ENCODE measurements around the gene NKX2-8. TPM values are rescaled to one million over a fixed set of nuclear protein-coding genes. Genes with fewer than 3 reads are reported as not detected.

NKX2-8 gene
- total RNA-seq, 1 donor from 2014 or later: not detected

DNA sequence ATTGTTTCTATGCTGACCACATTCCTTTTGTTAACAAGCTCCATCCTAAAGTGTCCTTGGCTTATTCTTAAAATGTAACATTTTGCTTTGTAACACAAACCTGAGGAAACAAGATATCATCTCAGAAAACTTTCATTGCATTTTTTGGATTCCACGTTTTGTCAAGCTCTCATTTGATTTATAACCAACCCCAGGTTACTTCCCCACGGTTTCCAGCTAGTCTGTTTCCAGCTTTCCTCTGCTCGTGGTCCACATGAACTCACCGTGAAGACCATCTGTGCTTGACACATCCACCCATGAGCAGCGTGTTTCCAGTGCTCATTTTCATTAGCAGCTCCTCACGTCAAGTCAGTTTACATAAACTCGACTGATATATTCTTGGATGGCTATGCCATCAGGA is 6.4 kb upstream of the NKX2-8 start:
- H3K4me1 Mint-ChIP-seq (ENCODE audit: low read depth): no peaks in the 10 kb centered on the region
- no peak overlapping the region for H3K4me3 Mint-ChIP-seq
- peaks cover 52% of the 10 kb centered on the region for H3K27me3 Mint-ChIP-seq (ENCODE audit: insufficient read depth)
- DNase-seq (ENCODE audit: low spot score): no peak
- intact Hi-C loops (cut with micrococcal nuclease): loop anchor here (5.0 to 10.0 kb wide), 2 partner anchors 1009 to 1626 kb away; partner anchors contain the start of genes FOXA1 and TTC6
- H3K27ac Mint-ChIP-seq: no peak overlapping the region
- H3K9me3 Mint-ChIP-seq: no peaks in the 10 kb centered on the region
- no peaks in the 10 kb centered on the region for H3K36me3 Mint-ChIP-seq (ENCODE audit: low read depth)

DNA sequence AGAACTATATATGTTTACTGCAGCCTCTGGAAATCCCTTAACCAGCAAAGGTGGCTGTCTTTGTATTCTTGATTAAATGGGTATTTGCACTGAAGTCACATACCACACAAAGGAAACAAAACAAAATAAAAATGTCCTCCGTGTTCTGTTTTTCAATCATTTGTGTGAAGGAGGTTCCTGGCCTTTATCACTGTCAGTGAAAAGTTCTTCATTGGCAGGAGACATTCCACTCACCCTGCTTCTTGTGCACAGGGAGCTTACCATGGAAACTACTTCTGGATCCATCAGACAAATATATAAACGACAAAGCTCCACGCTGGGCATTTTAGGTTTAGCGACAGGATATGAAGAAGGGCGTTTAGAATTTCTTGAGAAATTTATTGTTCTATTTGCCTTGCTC is 5.7 kb upstream of the NKX2-8 start:
- Mint-ChIP-seq H3K4me3 (no peak overlapping the region), H3K27ac (no peak overlapping the region), H3K9me3 (no peaks in the 10 kb centered on the region), H3K27me3 (ENCODE audit: insufficient read depth) (peaks cover 57% of the 10 kb centered on the region), H3K4me1 (ENCODE audit: low read depth) (no peaks in the 10 kb centered on the region), H3K36me3 (ENCODE audit: low read depth) (no peaks in the 10 kb centered on the region)
- no peak for DNase-seq (ENCODE audit: low spot score)
- intact Hi-C loops (cut with micrococcal nuclease): loop anchor here (5.0 to 10.0 kb wide), 2 partner anchors 1009 to 1627 kb away; partner anchors contain the start of genes FOXA1 and TTC6

DNA sequence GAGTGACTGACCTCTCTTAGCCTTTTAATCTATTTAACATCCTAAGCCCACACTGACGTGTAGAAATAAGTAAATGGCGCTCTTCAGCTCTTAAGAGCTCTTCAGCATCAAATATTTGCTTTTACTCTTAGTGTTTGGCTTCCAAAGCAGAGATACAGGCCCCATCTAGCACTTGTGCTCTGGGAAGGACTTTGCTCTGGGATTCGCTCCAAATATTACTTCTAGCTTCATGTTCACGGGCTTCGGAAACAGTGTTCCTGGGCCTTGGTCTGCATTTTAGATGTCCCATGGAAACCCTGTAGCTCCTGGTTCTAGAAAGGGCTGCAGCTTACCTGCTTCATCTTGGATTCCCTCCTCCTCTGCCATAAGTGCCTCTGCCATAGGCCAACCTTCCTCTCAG is 2.7 kb upstream of the NKX2-8 start:
- Mint-ChIP-seq H3K4me3 (no peak overlapping the region), H3K9me3 (no peaks in the 10 kb centered on the region), H3K4me1 (ENCODE audit: low read depth) (no peaks in the 10 kb centered on the region), H3K27me3 (ENCODE audit: insufficient read depth) (peaks cover 61% of the 10 kb centered on the region), H3K36me3 (ENCODE audit: low read depth) (no peaks in the 10 kb centered on the region), H3K27ac (no peak overlapping the region)
- no peak for DNase-seq (ENCODE audit: low spot score)
- intact Hi-C loops (cut with micrococcal nuclease): loop anchor here (2.0 to 10.0 kb wide), 3 partner anchors 72 to 1630 kb away; partner anchors contain the start of genes FOXA1 and TTC6

DNA sequence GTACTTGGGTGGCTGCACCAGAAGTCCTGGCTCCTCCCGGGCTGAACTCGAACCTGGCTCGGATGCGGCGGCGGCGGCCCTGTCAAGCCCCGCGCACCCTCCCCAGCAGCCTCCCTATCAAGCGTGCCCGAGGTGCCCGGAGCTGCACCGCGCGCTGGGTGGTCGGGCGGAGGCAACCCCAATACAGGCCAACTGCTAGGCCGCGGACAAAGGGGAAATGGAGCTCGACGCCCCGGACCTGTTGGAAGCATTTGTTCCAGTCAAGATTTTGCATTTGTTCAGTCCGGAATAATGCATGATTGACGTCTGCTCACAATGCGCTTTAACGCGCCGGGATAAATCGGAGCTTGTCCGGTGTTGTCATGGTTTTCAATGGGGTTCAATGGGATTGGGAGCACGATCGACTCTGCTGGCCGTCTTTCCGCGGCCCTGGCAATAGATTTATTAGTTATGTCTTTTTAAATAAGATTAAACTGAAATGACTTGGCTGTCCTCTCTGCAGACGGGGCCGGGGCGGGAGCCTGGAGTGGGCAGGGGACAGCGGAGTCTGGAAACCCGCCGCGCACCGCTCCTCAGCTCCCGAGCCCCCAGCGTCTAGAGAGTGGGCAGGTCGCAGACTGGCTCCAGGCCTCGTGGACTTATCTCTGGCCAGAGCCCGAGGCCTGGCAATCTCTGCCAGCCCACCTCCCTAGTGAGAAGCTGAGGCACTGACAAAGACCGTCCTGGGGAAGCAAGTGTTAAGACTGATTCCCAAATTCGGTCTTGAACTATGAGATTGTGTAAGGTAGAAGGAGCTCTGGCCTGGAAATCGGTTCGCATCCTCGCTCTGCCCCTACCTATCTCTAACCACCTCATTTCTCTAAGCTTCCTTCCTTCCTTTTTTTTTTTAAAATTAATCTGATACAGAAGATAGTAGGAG is 1.7 kb upstream of the NKX2-8 start:
- Mint-ChIP-seq H3K36me3 (ENCODE audit: low read depth) (no peaks in the 10 kb centered on the region), H3K9me3 (no peaks in the 10 kb centered on the region), H3K27me3 (ENCODE audit: insufficient read depth) (peaks cover 62% of the 10 kb centered on the region), H3K4me1 (ENCODE audit: low read depth) (no peaks in the 10 kb centered on the region), H3K4me3 (no peak overlapping the region), H3K27ac (peak overlapping the region; percentile 58)
- DNase-seq (ENCODE audit: low spot score): no peak
- intact Hi-C loops (cut with micrococcal nuclease): loop anchor here (2.0 to 10.0 kb wide), 4 partner anchors 61 to 1631 kb away; no protein-coding TSS in a partner anchor

DNA sequence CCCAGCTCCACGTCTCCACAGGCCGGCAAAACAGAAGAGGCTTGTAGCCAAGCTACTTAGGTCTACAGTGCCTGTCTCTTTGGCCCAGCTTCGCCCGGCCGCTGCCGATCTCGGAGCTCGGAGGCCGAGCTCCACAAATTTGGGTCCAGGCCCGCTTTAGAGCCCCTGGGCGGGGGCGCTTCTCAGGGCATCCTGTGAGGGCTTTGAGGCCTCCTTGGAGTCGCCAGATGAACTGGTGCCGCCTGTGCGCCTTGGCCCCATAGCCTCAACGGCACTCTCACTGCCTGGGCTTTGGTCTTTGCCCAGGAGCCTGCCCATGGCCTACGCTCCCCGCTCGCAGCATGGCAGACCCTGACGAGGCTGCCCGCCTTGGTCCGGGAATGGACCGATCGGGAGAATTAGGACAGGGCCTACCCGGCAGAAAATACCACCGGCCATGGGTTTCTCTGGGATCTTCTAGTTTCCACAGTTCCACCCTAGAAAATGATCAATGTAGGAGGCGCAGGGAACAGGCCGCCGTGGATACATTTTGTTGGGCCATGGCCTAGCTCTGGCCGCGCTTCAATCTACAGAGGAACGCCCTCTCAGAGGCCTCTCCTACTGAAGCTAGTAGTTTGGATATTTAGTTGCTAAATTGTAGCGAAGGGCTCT is 953 bp upstream of the NKX2-8 start:
- Mint-ChIP-seq H3K4me1 (ENCODE audit: low read depth) (no peaks in the 10 kb centered on the region), H3K4me3 (no peak overlapping the region), H3K36me3 (ENCODE audit: low read depth) (no peaks in the 10 kb centered on the region), H3K9me3 (no peaks in the 10 kb centered on the region), H3K27ac (no peak overlapping the region), H3K27me3 (ENCODE audit: insufficient read depth) (peaks cover 67% of the 10 kb centered on the region)
- DNase-seq (ENCODE audit: low spot score): no peak
- intact Hi-C loops (cut with micrococcal nuclease): loop anchor here (2.0 to 10.0 kb wide), 3 partner anchors 61 to 1631 kb away; no protein-coding TSS in a partner anchor

DNA sequence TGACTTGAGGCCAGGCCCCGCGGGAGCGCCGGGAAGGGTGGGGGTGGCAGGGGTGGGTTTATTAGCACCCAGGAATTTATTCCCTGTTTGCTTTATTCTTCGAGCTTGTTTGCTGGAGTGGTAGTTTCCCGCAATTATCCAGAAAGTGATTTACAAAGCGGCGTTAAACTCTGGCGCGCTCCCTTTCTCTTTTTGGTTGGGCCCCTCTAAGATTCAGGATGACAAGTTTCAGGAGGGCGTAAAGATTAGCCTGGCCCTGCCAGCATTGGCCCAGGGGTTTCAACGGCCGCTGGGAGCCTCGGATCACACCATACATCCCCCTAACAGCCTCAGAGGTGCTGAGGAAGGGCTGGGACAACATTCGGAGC is 444 bp upstream of the NKX2-8 start:
- Mint-ChIP-seq H3K4me3 (no peak overlapping the region), H3K36me3 (ENCODE audit: low read depth) (no peaks in the 10 kb centered on the region), H3K27ac (no peak overlapping the region), H3K4me1 (ENCODE audit: low read depth) (no peaks in the 10 kb centered on the region), H3K27me3 (ENCODE audit: insufficient read depth) (peaks cover 67% of the 10 kb centered on the region), H3K9me3 (no peaks in the 10 kb centered on the region)
- intact Hi-C loops (cut with micrococcal nuclease): loop anchor here (2.0 to 10.0 kb wide), 3 partner anchors 60 to 1632 kb away; no protein-coding TSS in a partner anchor
- no peak for DNase-seq (ENCODE audit: low spot score)

GRCh38 chr14:36580856-36581831 is 1.3 kb downstream of the NKX2-8 start:
- intact Hi-C loops (cut with micrococcal nuclease): loop anchor here (10.0 kb wide), 1 partner anchor 1634 kb away; no protein-coding TSS in a partner anchor
- H3K4me3 Mint-ChIP-seq: no peak overlapping the region
- no peaks in the 10 kb centered on the region for H3K36me3 Mint-ChIP-seq (ENCODE audit: low read depth)
- peaks cover 54% of the 10 kb centered on the region for H3K27me3 Mint-ChIP-seq (ENCODE audit: insufficient read depth)
- H3K27ac Mint-ChIP-seq: no peak overlapping the region
- no peaks in the 10 kb centered on the region for H3K9me3 Mint-ChIP-seq
- no peak for DNase-seq (ENCODE audit: low spot score)
- no peaks in the 10 kb centered on the region for H3K4me1 Mint-ChIP-seq (ENCODE audit: low read depth)

- Mint-ChIP-seq H3K4me3 (no peak overlapping the region), H3K9me3 (no peaks in the 10 kb centered on the region), H3K4me1 (ENCODE audit: low read depth) (no peaks in the 10 kb centered on the region), H3K36me3 (ENCODE audit: low read depth) (no peaks in the 10 kb centered on the region), H3K27ac (no peak overlapping the region), H3K27me3 (ENCODE audit: insufficient read depth) (peaks cover 48% of the 10 kb centered on the region)
- no peak for DNase-seq (ENCODE audit: low spot score)
- intact Hi-C loops (cut with micrococcal nuclease): loop anchor here (10.0 kb wide), 1 partner anchor 1635 kb away; no protein-coding TSS in a partner anchor
Observed at GRCh38 chr14:36580141-36580855, 2.1 kb downstream of the NKX2-8 start.

- no peaks in the 10 kb centered on the region for H3K9me3 Mint-ChIP-seq
- H3K36me3 Mint-ChIP-seq (ENCODE audit: low read depth): no peaks in the 10 kb centered on the region
- intact Hi-C loops (cut with micrococcal nuclease): loop anchor here (10.0 kb wide), 1 partner anchor 1635 kb away; no protein-coding TSS in a partner anchor
- H3K27me3 Mint-ChIP-seq (ENCODE audit: insufficient read depth): peaks cover 41% of the 10 kb centered on the region
- H3K27ac Mint-ChIP-seq: no peak overlapping the region
- no peaks in the 10 kb centered on the region for H3K4me1 Mint-ChIP-seq (ENCODE audit: low read depth)
- no peak for DNase-seq (ENCODE audit: low spot score)
- H3K4me3 Mint-ChIP-seq: no peak overlapping the region
Observed at GRCh38 chr14:36579573-36580140, 2.8 kb downstream of the NKX2-8 start.

DNA sequence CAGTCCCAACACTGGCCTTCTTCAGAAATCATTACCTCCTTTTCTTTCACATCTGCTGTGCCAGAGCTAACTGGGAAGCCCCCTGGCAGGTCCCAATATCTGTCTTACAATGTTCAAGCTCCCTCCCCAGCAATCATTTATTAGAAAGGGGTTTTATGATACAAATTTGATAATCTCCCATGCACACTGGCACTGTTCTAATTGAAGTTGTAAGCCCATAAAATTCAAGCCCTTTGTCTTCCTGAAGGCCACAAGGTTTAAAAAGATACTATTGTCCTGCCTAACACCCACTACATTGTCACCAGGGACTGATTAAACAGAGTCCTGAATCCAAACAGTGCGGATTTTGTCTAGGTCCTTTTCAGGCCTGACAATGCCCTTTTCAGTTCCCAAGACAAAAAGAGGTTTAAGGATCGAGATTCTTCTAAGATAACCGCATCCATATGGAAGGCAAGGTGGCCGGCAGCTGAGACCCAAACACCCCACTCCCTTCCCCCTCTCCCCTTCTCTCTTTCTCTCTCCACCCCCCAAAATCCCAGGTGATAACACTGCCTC is 3.3 kb downstream of the NKX2-8 start:
- Mint-ChIP-seq H3K4me3 (no peak overlapping the region), H3K4me1 (ENCODE audit: low read depth) (no peaks in the 10 kb centered on the region), H3K36me3 (ENCODE audit: low read depth) (no peaks in the 10 kb centered on the region), H3K27me3 (ENCODE audit: insufficient read depth) (peaks cover 37% of the 10 kb centered on the region), H3K9me3 (no peaks in the 10 kb centered on the region), H3K27ac (no peak overlapping the region)
- DNase-seq (ENCODE audit: low spot score): no peak
- intact Hi-C loops (cut with micrococcal nuclease): no loop called here

DNA sequence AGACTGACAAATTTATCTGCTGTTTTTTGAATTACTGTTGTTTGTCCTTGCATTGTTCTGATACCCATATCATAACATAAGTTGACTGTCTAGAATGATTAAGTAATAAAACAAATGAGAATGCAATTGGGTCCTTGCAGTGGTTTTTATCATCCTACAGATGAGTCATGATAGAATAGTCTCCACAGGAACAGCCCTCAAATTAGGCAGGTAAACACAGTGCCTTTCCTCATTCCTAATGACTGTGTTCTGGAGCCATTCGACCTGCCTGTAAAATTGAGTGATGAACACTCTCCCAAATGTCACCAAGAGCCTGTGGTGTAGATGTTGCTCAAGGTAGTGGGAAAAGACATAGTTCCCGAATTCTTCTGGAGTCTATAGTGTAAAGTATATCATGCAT is 12.3 kb downstream of the NKX2-8 start:
- H3K9me3 Mint-ChIP-seq: no peaks in the 10 kb centered on the region
- H3K27ac Mint-ChIP-seq: no peak overlapping the region
- no peak overlapping the region for H3K4me3 Mint-ChIP-seq
- H3K4me1 Mint-ChIP-seq (ENCODE audit: low read depth): no peaks in the 10 kb centered on the region
- no peaks in the 10 kb centered on the region for H3K36me3 Mint-ChIP-seq (ENCODE audit: low read depth)
- peaks cover 2% of the 10 kb centered on the region for H3K27me3 Mint-ChIP-seq (ENCODE audit: insufficient read depth)
- DNase-seq (ENCODE audit: low spot score): no peak
- intact Hi-C loops (cut with micrococcal nuclease): no loop called here

Data from activated T-helper 1 cell treated with anti-CD3 and anti-CD28 coated beads, Interleukin-12 subunit alpha, Interleukin-12 subunit beta, Interleukin-2, Interleukin-4 antibody, amounts not matched to agents 30 ng/mL and 10 ng/mL and 1 ng/mL, durations not matched to agents 14 hours and 24 hours and 36 hours (primary cell).